GM06990 (cell line): ENCODE data around the gene MCL1.
"Not testable (repeated sequence)": the region's sequence is repeated elsewhere in the genome, so short reads cannot be mapped to it uniquely, and the experiment has no call there.

Experiments
- DNase-seq: peaks from one replicate; pipeline ENCODE4 v3.0.0-alpha.2; 2011; ENCODE audit not compliant: insufficient read length; ENCODE audit errors: extremely low read depth
- H3K27me3 ChIP-seq: replicated peaks from 2 replicates; pipeline ENCODE4 v1.6.0; 2011; ENCODE audit warnings: low read length; ENCODE audit not compliant: control insufficient read depth, insufficient read depth
- H3K36me3 ChIP-seq: 2 replicates; pipeline ENCODE4 v1.5.1; 2011; ENCODE audit warnings: low read length; ENCODE audit not compliant: control insufficient read depth, insufficient read depth
- H3K4me3 ChIP-seq: replicated peaks from 2 replicates; pipeline ENCODE4 v1.5.1; 2011; ENCODE audit warnings: low read depth, mild to moderate bottlenecking, control low read depth, low read length
- CTCF ChIP-seq: IDR thresholded peaks from 2 replicates; pipeline ENCODE4 v1.5.1; 2011; ENCODE audit warnings: low read length, control low read depth, mild to moderate bottlenecking, inconsistent platforms; ENCODE audit not compliant: insufficient read depth, poor library complexity, severe bottlenecking

MCL1 gene

GRCh38 chr1:150572918-150573647, 6.3 kb downstream of the MCL1 start:
- no peak for DNase-seq
- no peak for TF ChIP-seq CTCF
- Histone ChIP-seq H3K36me3 (peaks cover 21% of the 10 kb centered on the region), H3K4me3 (peak overlapping the region; percentile 23; the same call in 1 of the 2 replicates), H3K27me3 (no peaks in the 10 kb centered on the region)

- TF ChIP-seq CTCF: no peak
- H3K4me3 ChIP-seq: no peak overlapping the region; the same call in 1 of the 2 replicates
- no peak for DNase-seq
- peaks cover 2% of the 10 kb centered on the region for H3K36me3 ChIP-seq
- no peaks in the 10 kb centered on the region for H3K27me3 ChIP-seq
These were observed 10.8 kb downstream of the MCL1 start for GRCh38 chr1:150568594-150568966.

GRCh38 chr1:150567717-150568593, 11.5 kb downstream of the MCL1 start:
- Histone ChIP-seq H3K36me3 (peaks cover under 1% of the 10 kb centered on the region), H3K4me3 (peak overlapping the region; percentile 48)
- DNase-seq: peak; percentile 78

GRCh38 chr1:150567341-150567716, 12.1 kb downstream of the MCL1 start:
- Histone ChIP-seq H3K4me3 (peak overlapping the region; percentile 48), H3K36me3 (no peaks in the 10 kb centered on the region; the same call in 1 of the 2 replicates), H3K27me3 (no peaks in the 10 kb centered on the region)
- peak; percentile 85 for DNase-seq
- TF ChIP-seq CTCF: no peak

More at GRCh38 chr1:150567717-150568593, 11.5 kb downstream of the MCL1 start:
- no peak for TF ChIP-seq CTCF
- no peaks in the 10 kb centered on the region for H3K27me3 ChIP-seq

- H3K4me3 ChIP-seq: peak overlapping the region; percentile 22; the same call in 1 of the 2 replicates
- H3K36me3 ChIP-seq: no peaks in the 10 kb centered on the region; the same call in 1 of the 2 replicates
- no peaks in the 10 kb centered on the region for H3K27me3 ChIP-seq
- no peak for TF ChIP-seq CTCF
- DNase-seq: no peak
These were observed 12.6 kb downstream of the MCL1 start for GRCh38 chr1:150566589-150567340.

GRCh38 chr1:150565240-150565991, 14.0 kb downstream of the MCL1 start:
- not testable (repeated sequence) for H3K27me3 ChIP-seq, H3K36me3 ChIP-seq, H3K4me3 ChIP-seq, DNase-seq
